A673 (cell line): ENCODE measurements around the gene RELN. TPM values are rescaled to one million over a fixed set of nuclear protein-coding genes. Genes with fewer than 3 reads are reported as not detected.

Source experiments
- BruUV-seq: library from RNA; stranded (reverse); fragments of 400-500 nt; replicated peaks from 2 replicates; lab custom pipeline; 2021; lab: Mats Ljungman, UMichigan
- CTCF ChIA-PET: fragments of 300-600 bp; sonication (Branson Sonifier 250); formaldehyde crosslinking; loops from one replicate; lab custom pipeline; 2022; ENCODE audit warnings: antibody characterized with exemption; lab: Charles Lee
- POLR2A ChIA-PET: fragments of 300-600 bp; sonication (Branson Sonifier 250); formaldehyde crosslinking; loops from one replicate; lab custom pipeline; 2022; ENCODE audit warnings: antibody characterized with exemption; ENCODE audit not compliant: low non-redundant PET; lab: Charles Lee
- DNase-seq: peaks from one replicate; pipeline ENCODE4 v3.0.0-alpha.2; 2015; ENCODE audit warnings: low spot score
- H3K27ac ChIP-seq: fragments of 200-600 bp; sonication (generic); 2 replicates; pipeline ENCODE4 v1.5.1; 2016; ENCODE audit warnings: mixed run types, low read depth, mild to moderate bottlenecking, mixed read lengths, antibody characterized with exemption, low read length; ENCODE audit not compliant: poor library complexity, severe bottlenecking
- H3K27me3 ChIP-seq: fragments of 200-600 bp; sonication (generic); replicated peaks from 2 replicates; pipeline ENCODE4 v1.6.1; 2017; ENCODE audit warnings: mixed run types, low read depth, mild to moderate bottlenecking, mixed read lengths, antibody characterized with exemption, low read length; ENCODE audit not compliant: insufficient read depth, poor library complexity
- H3K36me3 ChIP-seq: fragments of 200-600 bp; sonication (generic); 2 replicates; pipeline ENCODE4 v1.6.1; 2016; ENCODE audit warnings: mixed run types, mild to moderate bottlenecking, mixed read lengths, antibody characterized with exemption, low read length; ENCODE audit not compliant: insufficient read depth, poor library complexity, severe bottlenecking
- H3K4me1 ChIP-seq: fragments of 200-600 bp; sonication (generic); 2 replicates; pipeline ENCODE4 v1.6.1; 2017; ENCODE audit warnings: mixed run types, mild to moderate bottlenecking, mixed read lengths, antibody characterized with exemption, low read length; ENCODE audit not compliant: insufficient read depth, poor library complexity, severe bottlenecking
- H3K4me3 ChIP-seq: fragments of 200-600 bp; sonication (generic); 2 replicates; pipeline ENCODE4 v1.5.1; 2016; ENCODE audit warnings: low read depth, mixed run types, mild to moderate bottlenecking, mixed read lengths, low read length; ENCODE audit not compliant: poor library complexity, severe bottlenecking
- H3K9me3 ChIP-seq: fragments of 200-600 bp; sonication (generic); 2 replicates; pipeline ENCODE4 v1.6.1; 2016; ENCODE audit warnings: mixed run types, low read depth, mild to moderate bottlenecking, mixed read lengths, antibody characterized with exemption, low read length; ENCODE audit not compliant: poor library complexity, severe bottlenecking
- EZH2 ChIP-seq: fragments of 200-600 bp; sonication (generic); IDR thresholded peaks from 2 replicates; pipeline ENCODE4 v1.6.1; 2017; ENCODE audit warnings: borderline replicate concordance, low read depth, mild to moderate bottlenecking, mixed read lengths, antibody characterized with exemption, low read length; ENCODE audit not compliant: poor library complexity, severe bottlenecking
- intact Hi-C: fragments of 100-400 bp; cut with micrococcal nuclease; formaldehyde crosslinking; loops from one replicate; pipeline ENCODE4 v1.10.0; 2022; ENCODE audit not compliant: unreplicated experiment
- total RNA-seq: library from RNA; stranded (reverse); gene quantifications from 2 replicates; pipeline ENCODE4 v1.2.3, GENCODE V29; 2021
- TF ChIP-seq, protein P1 (sequence below): fragments of 300-800, 200-600 bp; sonication (generic); conservative IDR thresholded peaks from 2 replicates; pipeline ENCODE4 v1.5.1; 2017; ENCODE audit warnings: low read depth, mild to moderate bottlenecking, antibody characterized with exemption, low read length, moderate library complexity, mixed read lengths

Gene RELN
- total RNA-seq, 1 experiment from 2014 or later = not detected

DNA sequence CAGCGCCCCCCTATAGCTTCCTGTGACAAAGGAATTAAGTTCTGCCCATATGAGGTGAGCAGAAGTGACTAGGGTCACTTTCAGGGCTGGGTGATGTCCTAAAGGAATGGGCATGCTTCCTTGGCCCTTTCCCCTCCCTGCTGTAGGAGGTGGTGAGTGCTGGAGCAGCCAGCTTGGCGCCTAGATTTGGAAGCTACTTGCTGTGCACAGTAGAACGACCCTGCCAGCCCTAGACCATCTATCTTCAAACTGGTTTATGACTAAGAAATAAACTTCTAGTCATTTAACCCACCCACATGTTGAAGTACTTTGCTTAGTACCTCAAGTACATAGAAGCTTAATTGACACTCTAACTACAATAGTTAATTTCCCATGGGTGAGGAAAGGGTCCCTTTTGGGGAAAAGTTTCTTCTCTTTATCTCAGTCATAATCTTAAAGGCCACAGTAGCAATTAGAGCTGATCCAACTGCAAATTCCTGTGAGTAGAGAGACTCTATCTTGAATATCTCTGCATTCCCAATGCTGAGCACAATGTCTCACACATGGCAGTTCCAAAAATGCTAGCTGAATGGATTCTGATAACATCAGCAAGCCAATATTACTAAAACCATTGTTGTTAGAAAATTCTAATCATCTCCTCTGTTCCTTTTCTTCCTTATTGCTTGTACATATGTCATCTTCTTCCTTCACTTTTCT is 227.2 kb downstream of the RELN start:
- BruUV-seq = no TSS peak
- Histone ChIP-seq H3K27me3 (peaks cover 58% of the 10 kb centered on the region), H3K27ac (no peak overlapping the region), H3K36me3 (no peaks in the 10 kb centered on the region), H3K4me1 (no peaks in the 10 kb centered on the region), H3K4me3 (no peak overlapping the region), H3K9me3 (no peaks in the 10 kb centered on the region)
- ChIA-PET CTCF (no interaction called here), POLR2A (no interaction called here)
- intact Hi-C loops = no loop called here
- DNase-seq = no peak
- TF ChIP-seq, protein P1, sequence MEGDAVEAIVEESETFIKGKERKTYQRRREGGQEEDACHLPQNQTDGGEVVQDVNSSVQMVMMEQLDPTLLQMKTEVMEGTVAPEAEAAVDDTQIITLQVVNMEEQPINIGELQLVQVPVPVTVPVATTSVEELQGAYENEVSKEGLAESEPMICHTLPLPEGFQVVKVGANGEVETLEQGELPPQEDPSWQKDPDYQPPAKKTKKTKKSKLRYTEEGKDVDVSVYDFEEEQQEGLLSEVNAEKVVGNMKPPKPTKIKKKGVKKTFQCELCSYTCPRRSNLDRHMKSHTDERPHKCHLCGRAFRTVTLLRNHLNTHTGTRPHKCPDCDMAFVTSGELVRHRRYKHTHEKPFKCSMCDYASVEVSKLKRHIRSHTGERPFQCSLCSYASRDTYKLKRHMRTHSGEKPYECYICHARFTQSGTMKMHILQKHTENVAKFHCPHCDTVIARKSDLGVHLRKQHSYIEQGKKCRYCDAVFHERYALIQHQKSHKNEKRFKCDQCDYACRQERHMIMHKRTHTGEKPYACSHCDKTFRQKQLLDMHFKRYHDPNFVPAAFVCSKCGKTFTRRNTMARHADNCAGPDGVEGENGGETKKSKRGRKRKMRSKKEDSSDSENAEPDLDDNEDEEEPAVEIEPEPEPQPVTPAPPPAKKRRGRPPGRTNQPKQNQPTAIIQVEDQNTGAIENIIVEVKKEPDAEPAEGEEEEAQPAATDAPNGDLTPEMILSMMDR = no peak
- TF ChIP-seq EZH2 = no peak

DNA sequence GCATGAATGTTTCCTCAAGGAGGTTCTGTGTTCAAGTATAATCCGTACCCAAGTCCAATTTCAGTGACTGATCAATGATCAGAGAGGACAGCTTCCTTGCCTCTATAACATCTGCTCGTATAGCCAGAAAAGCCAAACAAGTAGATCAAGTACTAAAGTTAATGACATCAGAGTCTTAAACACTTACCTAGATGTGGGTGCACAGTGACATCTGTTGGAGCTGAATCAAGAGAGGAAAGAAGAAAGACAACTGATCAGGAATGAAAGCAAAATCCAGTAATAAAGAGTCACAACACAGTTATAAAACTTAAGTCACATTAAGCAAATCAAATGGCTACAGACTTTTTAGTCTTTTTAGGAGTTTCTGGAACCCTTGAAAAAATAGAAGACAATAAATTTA is 236.5 kb downstream of the RELN start:
- CTCF ChIA-PET = no interaction called here
- peaks cover 8% of the 10 kb centered on the region for H3K27me3 ChIP-seq

DNA sequence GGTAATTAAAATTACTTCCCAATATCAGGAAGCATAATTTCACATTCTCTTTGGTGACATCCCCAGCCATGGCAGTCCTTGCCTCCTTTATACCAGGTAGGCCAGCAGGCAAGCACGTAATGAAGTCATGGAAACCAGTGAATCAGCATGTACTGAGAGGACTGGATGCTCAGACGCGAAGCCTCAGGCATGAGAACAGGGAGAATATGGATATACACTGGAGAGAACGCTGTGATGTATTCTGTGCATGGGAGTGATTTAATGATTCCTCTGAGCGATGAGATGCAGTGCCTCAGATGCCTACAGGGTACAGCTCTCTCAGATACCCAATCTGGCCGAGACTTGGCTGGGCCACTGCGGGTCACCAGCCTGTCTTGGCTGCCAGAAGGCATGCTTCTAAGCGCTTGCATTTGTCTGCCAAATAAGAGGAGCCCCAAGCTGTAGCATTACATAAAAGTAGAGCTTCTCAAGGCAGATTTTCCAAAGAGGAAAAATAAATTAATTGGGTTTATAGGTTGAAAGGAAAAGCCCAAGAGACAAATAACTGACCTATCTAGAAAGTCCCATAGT is 238.1 kb downstream of the RELN start:
- POLR2A ChIA-PET = no interaction called here
- Histone ChIP-seq H3K27me3 (peaks cover 1% of the 10 kb centered on the region), H3K27ac (no peak overlapping the region), H3K4me1 (no peaks in the 10 kb centered on the region), H3K9me3 (no peaks in the 10 kb centered on the region), H3K4me3 (no peak overlapping the region), H3K36me3 (no peaks in the 10 kb centered on the region)
- TF ChIP-seq, protein P1 = no peak
- no peak for TF ChIP-seq EZH2
- DNase-seq = no peak
- CTCF ChIA-PET = no interaction called here
- BruUV-seq = no TSS peak
- intact Hi-C loops = no loop called here

More for the DNA sequence above, 236.5 kb downstream of the RELN start:
- Histone ChIP-seq H3K4me3 (no peak overlapping the region), H3K27ac (no peak overlapping the region), H3K36me3 (no peaks in the 10 kb centered on the region), H3K4me1 (no peaks in the 10 kb centered on the region), H3K9me3 (no peaks in the 10 kb centered on the region)
- POLR2A ChIA-PET = no interaction called here
- no TSS peak for BruUV-seq
- TF ChIP-seq EZH2 = no peak
- TF ChIP-seq, protein P1 = no peak
- no peak for DNase-seq
- intact Hi-C loops = no loop called here
